Measurements from ENCODE around the gene DPH7.
"Not testable (repeated sequence)": the region's sequence is repeated elsewhere in the genome, so short reads cannot be mapped to it uniquely, and the experiment has no call there.

DPH7 gene

GRCh38 chr9:137578518-137579258 lies at the start of gene DPH7:
DPH7 (minus strand) TSS chr9:137578925; CDS start chr9:137578777, 148 bp downstream.
- peak; percentile 93 for DNase-seq

- DNase-seq, result not testable (repeated sequence)
Observed at GRCh38 chr9:137627406-137627805, 48.7 kb upstream of the DPH7 start.

DNA sequence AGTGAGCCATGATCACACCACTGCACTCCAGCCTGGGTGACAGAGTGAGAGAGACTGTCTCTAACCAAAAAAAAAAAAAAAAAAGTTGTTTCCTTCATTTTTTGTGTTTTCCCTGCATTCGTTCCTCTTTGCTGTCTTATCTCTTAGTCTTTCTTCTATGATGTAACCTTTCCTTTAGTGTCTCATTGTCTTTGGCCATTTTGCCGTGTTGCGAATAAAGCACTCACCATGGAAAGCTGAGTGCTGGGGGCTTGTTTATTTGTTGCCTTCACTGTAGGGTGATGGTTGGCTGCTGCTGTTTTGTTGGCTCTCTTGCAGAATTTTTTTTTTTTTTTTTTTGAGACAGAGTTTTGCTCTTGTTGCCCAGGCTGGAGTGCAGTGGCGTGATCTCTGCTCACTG lies 47.7 kb upstream of the DPH7 start:
- DNase-seq, result no peak

DNA sequence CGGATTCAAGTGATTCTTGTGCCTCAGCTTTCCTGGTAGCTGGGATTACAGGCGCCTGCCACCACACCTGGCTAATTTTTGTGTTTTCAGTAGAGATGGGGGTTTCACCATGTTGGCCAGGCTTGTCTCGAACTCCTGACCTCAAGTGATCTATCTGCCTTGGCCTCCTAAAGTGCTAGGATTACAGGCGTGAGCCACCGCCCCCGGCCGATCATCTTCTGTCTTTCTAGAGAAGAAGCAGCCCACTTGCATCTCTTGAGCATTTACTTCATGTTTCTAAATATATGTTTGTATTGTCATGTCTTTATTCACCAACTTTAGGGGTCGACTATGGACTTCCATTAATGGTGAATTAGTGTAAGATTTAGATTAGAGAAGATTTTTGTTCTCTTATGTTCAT lies 43.5 kb upstream of the DPH7 start:
- not testable (repeated sequence) for DNase-seq

GRCh38 chr9:137621131-137621757 lies 42.5 kb upstream of the DPH7 start:
- DNase-seq, result peak; percentile 54

DNA sequence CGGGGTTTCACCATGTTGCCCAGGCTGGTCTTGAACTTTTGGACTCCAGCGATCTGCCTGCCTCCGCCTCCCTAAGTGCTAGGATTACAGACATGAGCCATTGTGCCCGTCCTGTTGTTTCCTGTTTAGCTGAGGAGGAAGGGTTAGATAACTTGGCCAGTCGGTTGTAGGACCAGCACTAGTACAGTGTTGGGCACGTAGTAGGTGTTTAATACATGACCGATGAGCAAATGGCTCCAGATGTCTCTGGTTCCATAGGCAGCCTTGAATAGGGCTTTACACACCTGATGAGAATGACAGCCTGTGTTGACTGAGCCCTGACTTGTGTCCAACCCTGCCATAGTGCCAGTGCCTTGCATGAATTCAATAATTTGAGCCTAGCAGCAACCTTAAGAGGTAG lies 41.9 kb upstream of the DPH7 start:
- no peak for DNase-seq

GRCh38 chr9:137620048-137620405 lies 41.3 kb upstream of the DPH7 start:
- no peak for DNase-seq

DNA sequence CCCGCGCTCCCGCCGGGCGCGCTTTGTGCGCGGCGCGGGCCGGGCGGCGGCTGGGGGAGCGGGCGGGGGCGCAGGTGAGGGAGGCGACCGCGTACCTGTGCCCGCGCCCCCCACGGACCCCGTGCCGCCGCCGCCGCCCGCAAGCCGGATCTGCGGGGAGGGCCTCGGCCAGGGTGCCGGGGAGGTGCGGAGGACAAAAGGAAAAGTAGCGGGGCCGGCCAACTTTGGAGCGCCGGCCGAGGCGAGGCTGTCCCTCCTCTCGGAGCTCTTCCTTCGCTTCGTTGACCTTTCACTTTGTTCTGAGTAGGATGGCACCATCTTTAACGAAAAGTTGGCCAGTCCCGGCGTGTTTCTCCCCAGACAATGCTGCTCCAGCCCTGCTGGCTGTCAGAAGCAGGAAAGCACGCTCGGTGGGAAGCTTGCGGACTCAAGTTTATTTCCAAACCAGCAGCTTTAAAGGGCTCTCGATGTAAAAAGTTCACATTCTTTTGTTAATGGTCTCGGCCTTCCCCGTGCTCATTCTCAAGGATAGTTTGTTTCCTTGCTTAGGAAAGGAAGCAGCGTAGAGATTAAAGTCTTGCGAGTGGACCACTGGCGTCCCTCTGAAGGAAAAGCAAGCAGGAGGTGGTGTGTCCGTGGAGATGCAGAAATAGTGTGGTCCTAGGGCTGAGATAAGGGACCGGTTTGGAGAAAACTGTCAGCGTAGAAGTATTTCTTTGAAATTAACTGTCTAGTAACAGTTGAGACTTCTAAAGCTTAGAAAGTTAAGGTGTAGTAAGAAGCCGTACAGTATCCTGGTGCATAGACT lies 40.7 kb upstream of the DPH7 start:
- DNase-seq, result peak; percentile 40

DNA sequence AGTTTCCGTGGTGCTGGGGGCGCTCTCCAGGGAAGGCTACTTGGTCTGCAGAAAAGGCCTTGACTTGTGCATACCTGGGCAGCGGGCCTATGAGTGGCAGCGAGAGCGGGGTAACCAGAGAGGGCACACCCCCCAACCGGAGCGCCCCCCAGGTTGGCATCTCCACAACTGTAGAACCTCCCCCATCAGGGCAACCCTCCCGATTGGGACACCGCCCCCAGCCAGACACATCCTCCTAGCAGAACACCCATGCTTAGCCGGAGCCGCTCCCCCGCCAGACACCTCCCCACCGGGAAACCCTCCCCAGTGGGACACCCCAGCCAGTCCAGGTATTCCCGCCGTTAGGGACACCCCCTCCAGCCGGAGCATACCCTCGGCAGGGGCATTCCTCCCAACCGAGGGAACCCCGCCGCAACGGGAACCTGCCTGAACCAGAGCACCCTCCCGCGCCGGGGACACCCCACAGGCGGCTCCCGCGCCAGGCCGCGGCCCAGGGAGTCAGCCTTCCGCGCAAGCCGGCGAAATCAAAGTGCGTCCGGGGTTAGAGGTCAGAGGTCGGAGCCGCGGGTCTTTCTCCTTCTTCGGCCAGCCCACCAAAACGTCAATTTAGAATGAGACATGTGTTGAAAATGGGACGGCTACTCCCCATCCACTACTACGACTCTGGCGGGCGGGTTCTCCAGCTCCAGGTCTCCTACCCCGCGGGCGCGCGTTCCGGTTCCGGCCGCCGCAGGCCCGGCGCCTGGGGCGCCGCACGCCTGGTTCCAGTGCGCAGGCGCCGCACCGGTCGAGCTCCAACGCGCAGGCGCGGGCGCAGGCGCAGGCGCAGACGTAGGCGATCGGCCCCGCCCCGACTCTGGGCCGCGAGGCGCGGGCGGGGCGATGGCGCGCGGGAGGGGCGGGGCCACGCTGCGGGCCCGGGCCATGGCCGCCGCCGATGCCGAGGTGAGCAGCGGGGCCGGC lies 39.7 kb upstream of the DPH7 start, which contains the start of gene EHMT1:
EHMT1 (plus strand) TSS at position 901 of the 963 bp plus-strand sequence; CDS start at position 925, 24 bp downstream.
- DNase-seq, result peak; percentile 91

DNA sequence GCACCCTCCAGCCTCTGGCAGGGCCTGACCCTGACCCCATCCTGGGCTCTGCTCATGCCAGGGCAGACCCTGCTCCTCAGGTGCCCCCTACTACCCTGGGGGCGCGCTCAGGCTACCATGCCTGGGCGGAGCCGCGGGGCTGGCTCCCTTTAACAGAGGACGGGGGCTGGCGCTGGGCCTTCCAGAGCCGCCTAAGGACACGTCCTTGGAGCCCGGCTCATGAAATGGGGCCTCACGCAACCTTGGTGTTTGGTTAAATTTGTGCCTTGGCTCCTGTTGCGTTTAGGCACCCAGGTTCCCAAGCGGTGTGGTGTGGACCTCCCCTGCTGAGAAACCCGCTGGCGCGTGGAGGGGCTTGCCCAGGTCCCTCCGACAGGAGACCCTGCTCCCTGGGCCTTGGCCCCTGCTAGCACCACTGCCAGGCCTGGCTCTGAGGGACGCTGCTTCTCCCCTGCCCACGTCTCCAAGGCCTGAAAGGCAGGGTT lies 36.7 kb upstream of the DPH7 start:
- DNase-seq, result no peak

- no peak for DNase-seq
Observed at GRCh38 chr9:137614631-137615386, 36.1 kb upstream of the DPH7 start.

GRCh38 chr9:137613738-137614523 lies 35.2 kb upstream of the DPH7 start:
- DNase-seq, result no peak

DNA sequence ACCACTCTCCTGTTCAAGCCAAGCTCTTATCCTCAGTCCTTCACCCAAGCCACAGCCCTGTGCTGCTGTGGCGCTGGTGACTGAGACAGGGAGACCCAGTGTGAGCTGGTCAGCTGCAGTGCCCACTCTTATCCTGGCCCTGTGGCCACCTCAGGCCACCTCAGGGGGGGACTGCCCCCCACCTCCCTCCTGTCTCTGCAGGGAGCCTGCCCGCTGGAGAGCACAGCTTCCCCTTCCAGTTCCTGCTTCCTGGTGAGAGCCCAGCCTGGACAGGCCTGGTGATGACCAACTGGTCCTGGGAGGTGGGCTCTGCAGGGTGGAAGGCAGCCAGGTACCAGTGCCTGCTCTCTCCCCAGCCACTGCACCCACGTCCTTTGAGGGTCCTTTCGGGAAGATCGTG lies 34.5 kb upstream of the DPH7 start:
- DNase-seq, result no peak

GRCh38 chr9:137612741-137613142 lies 34.0 kb upstream of the DPH7 start:
- DNase-seq, result no peak

DNA sequence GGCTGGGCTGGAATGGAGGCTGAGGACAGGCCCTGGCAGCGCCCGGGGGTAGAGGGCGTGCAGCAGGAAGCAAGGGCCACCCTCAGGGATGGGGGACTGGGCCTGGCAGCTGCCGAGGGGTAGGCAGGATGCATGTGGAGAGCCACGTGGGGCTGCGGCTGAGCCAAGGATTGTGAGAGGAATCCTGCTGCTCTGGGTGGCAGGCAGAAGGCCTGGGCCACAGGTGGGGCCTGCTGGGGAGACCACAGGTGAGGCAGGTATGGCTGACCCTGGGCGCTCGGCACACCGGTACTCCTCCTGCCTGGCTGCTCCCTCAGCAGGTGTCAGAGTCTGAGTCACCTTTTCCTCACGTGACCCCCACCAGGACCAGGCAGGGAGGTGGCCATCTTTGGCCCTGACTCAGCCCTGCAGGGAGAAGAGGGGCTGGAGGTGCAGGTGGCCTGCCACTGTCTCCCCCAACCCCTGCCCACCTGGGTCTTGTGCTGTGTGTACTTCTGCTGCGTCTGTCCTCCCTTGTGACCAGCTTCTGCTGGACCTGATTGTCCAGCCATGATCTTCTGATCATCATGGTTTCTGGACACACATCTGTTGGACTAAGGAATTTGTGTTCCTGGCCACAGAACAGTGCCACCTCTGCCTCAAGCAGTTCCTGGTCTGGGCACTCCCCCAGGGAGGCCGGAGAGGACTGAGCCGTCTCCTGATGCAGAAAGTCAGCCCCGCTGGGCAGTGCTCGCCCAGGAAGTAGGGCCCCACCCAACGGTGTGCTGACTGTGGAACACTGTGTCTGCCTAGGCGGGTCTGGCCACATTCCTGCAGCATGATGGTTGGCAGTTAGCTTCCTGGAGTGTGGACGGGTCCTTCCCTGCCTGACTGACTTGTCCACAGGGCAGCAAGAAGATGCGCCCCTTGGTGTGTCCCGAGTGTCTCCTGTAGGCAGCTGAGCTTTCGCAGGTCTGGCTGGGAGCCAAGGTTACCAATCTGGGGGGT lies 33.2 kb upstream of the DPH7 start:
- DNase-seq, result peak; percentile 72

DNA sequence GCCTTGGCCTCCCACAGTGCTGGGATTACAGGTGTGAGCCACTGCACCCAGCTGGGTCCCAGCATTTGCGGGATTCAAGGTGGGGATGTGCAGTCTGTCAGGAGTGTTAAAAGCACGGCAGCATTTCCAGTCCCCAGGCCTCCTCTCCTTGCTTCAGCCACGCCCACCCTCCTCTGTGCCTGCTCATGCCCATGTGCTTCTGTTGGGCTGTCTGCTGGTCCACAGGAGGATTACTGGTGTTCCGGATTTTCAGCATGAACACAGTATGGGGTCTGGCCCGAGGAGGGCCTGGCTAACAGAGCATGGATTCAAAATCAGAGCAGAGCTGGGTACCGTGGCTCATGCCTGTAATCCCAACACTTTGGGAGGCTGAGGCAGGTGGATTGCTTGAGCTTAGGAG lies 32.2 kb upstream of the DPH7 start:
- no peak for DNase-seq

GRCh38 chr9:137607141-137607857 lies 28.6 kb upstream of the DPH7 start:
- no peak for DNase-seq

- DNase-seq, result no peak
Observed at GRCh38 chr9:137606734-137607138, 28.0 kb upstream of the DPH7 start.

All from NCI-H2171 treated with DMSO at 0.1 percent for 48 hours (cell line).